Left ventricle myocardium inferior (tissue), 1 donor: ENCODE data around the gene FARSA. TPM values are rescaled to one million over a fixed set of nuclear protein-coding genes. Genes with fewer than 3 reads are reported as not detected.

Source experiments
- DNase-seq: peaks from one replicate; pipeline ENCODE4 v3.0.0-alpha.2; 2020
- H3K27ac ChIP-seq: fragments of 200-600 bp; replicated peaks from 2 replicates; pipeline ENCODE4 v1.8.0; 2021
- H3K27me3 ChIP-seq: fragments of 200-600 bp; 2 replicates; pipeline ENCODE4 v1.8.0; 2021; ENCODE audit warnings: low read depth
- H3K36me3 ChIP-seq: fragments of 200-600 bp; 2 replicates; pipeline ENCODE4 v1.8.0; 2021
- H3K4me1 ChIP-seq: fragments of 200-600 bp; 2 replicates; pipeline ENCODE4 v1.8.0; 2021
- H3K4me3 ChIP-seq: fragments of 200-600 bp; 2 replicates; pipeline ENCODE4 v1.8.0; 2021; ENCODE audit warnings: mild to moderate bottlenecking, moderate library complexity
- H3K9me3 ChIP-seq: fragments of 200-600 bp; replicated peaks from 2 replicates; pipeline ENCODE4 v1.8.0; 2021
- CTCF ChIP-seq: fragments of 200-600 bp; IDR thresholded peaks from 2 replicates; pipeline ENCODE4 v1.8.0; 2021; ENCODE audit warnings: antibody characterized with exemption, mild to moderate bottlenecking, borderline replicate concordance
- intact Hi-C: fragments of 100-400 bp; cut with micrococcal nuclease; formaldehyde crosslinking; loops from one replicate; pipeline ENCODE4 v1.11.0; 2022
- total RNA-seq: library from RNA; stranded (reverse); fragmentation: NEBNext Ultra II Directional; extraction: Animal tissue kit (Norgen Biotek cat#: 25700); gene quantifications from one replicate; pipeline ENCODE4 v1.2.1, GENCODE V29; 2021
- donor health status: DM: no; HTN: yes; CAD: no; lungs with severe emphysema.

Gene FARSA
- total RNA-seq, 1 donor from 2014 or later = 37.8 TPM

DNA sequence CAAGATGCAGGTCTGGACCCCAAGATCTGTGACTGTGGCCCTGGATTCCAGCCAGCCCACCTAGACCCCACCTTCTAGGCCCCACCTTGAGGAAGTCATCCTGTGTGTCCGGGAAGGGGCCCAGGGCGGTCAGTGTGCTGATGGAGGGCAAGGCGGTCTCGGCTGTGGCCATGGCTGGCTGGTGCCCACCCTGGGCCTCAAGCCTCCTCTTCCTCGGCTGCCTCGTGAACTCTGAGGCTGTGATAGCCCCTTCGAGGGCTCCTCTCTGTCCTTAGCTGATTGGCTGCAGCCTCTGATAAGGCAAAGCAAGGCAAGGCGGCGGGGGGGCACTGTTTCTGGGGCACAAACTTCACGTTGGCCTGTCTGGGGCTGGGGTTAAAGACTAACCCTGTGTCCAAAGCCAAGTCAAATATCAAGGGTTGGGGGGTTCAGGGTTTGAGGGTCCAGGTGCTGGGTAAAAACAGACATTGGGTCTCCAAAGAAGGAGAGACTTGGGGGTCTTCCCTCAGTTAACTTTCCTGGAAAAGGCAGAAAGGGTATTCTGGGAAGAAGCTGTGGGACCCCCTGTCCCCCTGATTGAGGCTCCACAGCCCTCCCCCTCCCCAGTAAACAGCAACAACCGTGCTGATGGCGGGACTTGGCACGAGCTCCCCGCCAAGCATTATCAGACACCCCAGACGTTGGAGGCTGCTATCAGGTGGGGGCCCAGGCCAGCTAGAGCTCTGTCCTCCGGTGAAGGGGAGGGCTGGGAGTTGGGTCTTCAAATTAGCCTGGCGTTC is 46.4 kb downstream of the FARSA start, which contains the start of gene KLF1:
KLF1 (minus strand) TSS at position 233 of the 779 bp plus-strand sequence; CDS start at position 172, 61 bp downstream.
- Histone ChIP-seq H3K36me3 (no peaks in the 10 kb centered on the region), H3K27me3 (peaks cover 53% of the 10 kb centered on the region), H3K4me3 (peak within 1 kb of the TSS; percentile 57), H3K27ac (no peak within 1 kb of the TSS), H3K9me3 (peaks cover 11% of the 10 kb centered on the region), H3K4me1 (peaks cover 27% of the 10 kb centered on the region)
- intact Hi-C loops = no loop called here
- no peak for DNase-seq
- TF ChIP-seq CTCF = no peak

GRCh38 chr19:12886651-12886968 is 46.9 kb downstream of the FARSA start:
- intact Hi-C loops = no loop called here
- TF ChIP-seq CTCF = no peak
- H3K36me3 ChIP-seq = no peaks in the 10 kb centered on the region
- DNase-seq = no peak
- peaks cover 21% of the 10 kb centered on the region for H3K4me1 ChIP-seq
- H3K27me3 ChIP-seq = peaks cover 53% of the 10 kb centered on the region
- no peak overlapping the region for H3K27ac ChIP-seq
- no peak overlapping the region for H3K4me3 ChIP-seq
- H3K9me3 ChIP-seq = peaks cover 11% of the 10 kb centered on the region

- Histone ChIP-seq H3K27me3 (peaks cover 53% of the 10 kb centered on the region), H3K36me3 (no peaks in the 10 kb centered on the region), H3K4me3 (peak overlapping the region; percentile 57), H3K4me1 (peaks cover 18% of the 10 kb centered on the region), H3K9me3 (peaks cover 11% of the 10 kb centered on the region), H3K27ac (no peak overlapping the region)
- no peak for TF ChIP-seq CTCF
- intact Hi-C loops = no loop called here
- DNase-seq = no peak
These were observed 47.5 kb downstream of the FARSA start for GRCh38 chr19:12885749-12886650.

DNA sequence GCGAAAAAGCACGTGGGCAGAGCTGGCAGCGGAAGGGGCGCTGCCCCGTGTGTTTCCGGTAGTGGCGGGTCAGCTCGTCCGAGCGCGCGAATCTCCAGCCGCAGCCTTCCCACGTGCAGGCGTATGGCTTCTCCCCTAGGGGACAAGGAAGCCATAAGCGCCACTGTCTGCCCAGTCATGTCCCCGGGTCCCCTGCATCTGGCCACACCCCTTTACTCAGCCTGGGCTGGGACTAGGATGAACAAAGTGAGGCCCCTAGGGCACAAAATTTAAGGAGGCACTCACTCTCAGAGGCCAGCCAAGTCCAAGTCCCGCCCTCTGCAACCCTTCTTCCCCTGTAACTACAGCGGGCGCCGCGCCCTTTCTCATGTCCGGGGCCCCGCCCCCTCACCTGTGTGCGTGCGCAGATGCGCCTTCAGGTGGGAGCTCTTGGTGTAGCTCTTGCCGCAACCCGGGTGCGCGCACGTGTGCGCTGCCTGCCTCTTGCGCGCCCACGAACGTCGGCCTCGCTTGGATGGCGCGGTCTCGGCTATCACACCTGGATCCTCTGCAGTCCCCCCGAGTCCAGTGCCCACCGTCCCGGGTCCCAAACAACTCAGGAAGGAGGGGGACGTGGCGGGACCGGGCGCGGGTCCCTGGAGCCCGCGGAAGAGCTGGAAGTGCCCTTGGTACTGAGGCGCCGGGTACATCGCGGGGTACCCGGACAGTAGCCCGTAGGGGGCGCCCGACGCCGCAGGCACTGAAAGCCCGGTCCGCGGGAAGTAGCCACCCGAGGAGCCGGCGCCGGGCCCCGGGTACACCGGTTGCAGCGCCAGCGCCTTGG is 48.4 kb downstream of the FARSA start:
- no peaks in the 10 kb centered on the region for H3K36me3 ChIP-seq
- intact Hi-C loops = no loop called here
- H3K27me3 ChIP-seq = peaks cover 53% of the 10 kb centered on the region
- H3K4me1 ChIP-seq = peaks cover 26% of the 10 kb centered on the region
- no peak overlapping the region for H3K27ac ChIP-seq
- peak; percentile 60 for DNase-seq
- H3K4me3 ChIP-seq = peak overlapping the region; percentile 57
- TF ChIP-seq CTCF = peak; percentile 71
- peaks cover 11% of the 10 kb centered on the region for H3K9me3 ChIP-seq

GRCh38 chr19:12884627-12884925 is 48.9 kb downstream of the FARSA start:
- H3K4me3 ChIP-seq = peak overlapping the region; percentile 57
- peaks cover 53% of the 10 kb centered on the region for H3K27me3 ChIP-seq
- intact Hi-C loops = no loop called here
- peaks cover 11% of the 10 kb centered on the region for H3K9me3 ChIP-seq
- no peak overlapping the region for H3K27ac ChIP-seq
- TF ChIP-seq CTCF = no peak
- no peak for DNase-seq
- peaks cover 28% of the 10 kb centered on the region for H3K4me1 ChIP-seq
- no peaks in the 10 kb centered on the region for H3K36me3 ChIP-seq
